RWPE2 (cell line): Measurements from ENCODE around the gene GABRA4.
A peak's percentile ranks its signal among the peaks of the same experiment; 100 is the strongest.

Experiments used
- ATAC-seq: fragments of 200-7000 bp; cut with Tn5 transposase; 3 replicates; pipeline ENCODE4 v1.9.1; 2021; ENCODE audit warnings: low read depth
- DNase-seq: peaks from one replicate; pipeline ENCODE4 v3.0.0-alpha.2; 2020; ENCODE audit warnings: low spot score
- H3K27ac ChIP-seq: fragments of 450-650 bp; 2 replicates; pipeline ENCODE4 v1.5.1; 2017; ENCODE audit warnings: mild to moderate bottlenecking; ENCODE audit not compliant: poor library complexity, severe bottlenecking
- H3K27me3 ChIP-seq: fragments of 250-450 bp; sonication (Bioruptor Pico); 2 replicates; pipeline ENCODE4 v1.5.1; 2021; ENCODE audit warnings: mild to moderate bottlenecking, moderate library complexity; ENCODE audit not compliant: insufficient read depth, poor library complexity, severe bottlenecking
- H3K36me3 ChIP-seq: fragments of 250-450 bp; sonication (Bioruptor Pico); 2 replicates; pipeline ENCODE4 v1.5.1; 2020; ENCODE audit warnings: low read depth, mild to moderate bottlenecking, moderate library complexity
- H3K4me1 ChIP-seq: fragments of 250-450 bp; sonication (Bioruptor Pico); 2 replicates; pipeline ENCODE4 v1.5.1; 2021; ENCODE audit warnings: mild to moderate bottlenecking, moderate library complexity; ENCODE audit not compliant: insufficient read depth, poor library complexity, severe bottlenecking
- H3K4me3 ChIP-seq: fragments of 250-450 bp; sonication (Bioruptor Pico); 2 replicates; pipeline ENCODE4 v1.5.1; 2021; ENCODE audit warnings: mild to moderate bottlenecking, moderate library complexity; ENCODE audit not compliant: severe bottlenecking
- H3K9me3 ChIP-seq: fragments of 250-450 bp; sonication (Bioruptor Pico); 2 replicates; pipeline ENCODE4 v1.5.1; 2021; ENCODE audit warnings: mild to moderate bottlenecking, moderate library complexity; ENCODE audit not compliant: severe bottlenecking
- CTCF ChIP-seq: fragments of 450-650 bp; IDR thresholded peaks from one replicate; pipeline ENCODE4 v1.5.1; 2017; ENCODE audit warnings: mild to moderate bottlenecking, moderate library complexity; ENCODE audit not compliant: poor library complexity, severe bottlenecking

Gene GABRA4

DNA sequence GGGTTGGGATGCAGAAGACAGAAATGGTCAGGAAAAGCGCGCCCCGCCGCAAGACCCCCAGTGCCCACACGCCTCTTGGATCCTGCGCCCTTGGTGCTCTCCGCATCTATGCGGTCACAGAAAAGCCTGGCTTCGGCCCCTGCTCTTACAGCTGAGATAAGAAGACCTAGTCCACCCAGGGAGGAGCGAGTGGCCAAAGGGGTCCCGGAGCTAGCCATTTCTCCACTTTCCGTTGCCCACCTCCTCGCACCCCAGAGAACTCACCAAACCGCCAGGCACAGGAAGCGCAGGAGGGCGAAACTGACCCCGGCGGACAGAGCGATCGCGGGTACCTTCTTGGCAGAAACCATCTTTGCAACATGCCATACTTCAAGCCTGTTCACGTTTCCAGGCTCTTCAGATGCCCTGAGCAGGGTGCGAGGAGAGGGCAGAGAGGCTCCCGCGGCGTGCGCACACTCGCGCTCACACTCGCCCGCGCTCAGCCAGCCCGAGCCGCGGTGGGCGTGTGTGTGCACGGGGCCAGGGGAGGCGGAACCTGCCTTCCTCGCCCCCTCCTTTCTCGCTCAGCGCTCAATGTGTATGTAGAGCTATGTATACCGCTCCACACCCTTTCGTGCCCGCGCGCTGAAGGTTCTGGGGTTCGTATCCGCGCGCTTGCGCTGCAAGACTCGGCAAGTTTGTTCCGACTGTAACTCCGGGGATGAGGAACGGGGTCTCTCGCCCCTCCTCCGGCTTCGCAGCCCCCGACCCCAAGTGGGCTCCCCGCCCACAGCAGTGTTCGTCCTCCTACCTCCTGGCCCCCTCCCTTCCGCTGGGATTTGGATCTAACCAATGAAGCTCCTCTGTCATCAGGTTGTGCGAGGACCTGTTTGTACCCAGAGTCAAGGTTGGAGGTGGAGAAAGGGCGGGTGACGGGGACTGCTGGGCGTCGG, at the start of gene GABRA4:
GABRA4 (minus strand) TSS at position 507 of the 932 bp plus-strand sequence; CDS start at position 350, 157 bp downstream.
- H3K27me3 ChIP-seq, result peaks cover 58% of the 10 kb centered on the region
- no peaks in the 10 kb centered on the region for H3K4me1 ChIP-seq
- H3K36me3 ChIP-seq, result no peaks in the 10 kb centered on the region
- DNase-seq (peak; percentile 42), ATAC-seq (peak; percentile 35; the same call in 2 of the 3 replicates)
- H3K27ac ChIP-seq, result no peak within 1 kb of the TSS
- H3K9me3 ChIP-seq, result no peaks in the 10 kb centered on the region
- no peak for TF ChIP-seq CTCF
- H3K4me3 ChIP-seq, result no peak within 1 kb of the TSS

GRCh38 chr4:47040828-47041227, 47.4 kb upstream of the GABRA4 start:
- ATAC-seq, result no peak
- Histone ChIP-seq H3K27me3 (peaks cover 31% of the 10 kb centered on the region), H3K4me3 (no peak overlapping the region), H3K36me3 (no peaks in the 10 kb centered on the region), H3K4me1 (no peaks in the 10 kb centered on the region), H3K9me3 (no peaks in the 10 kb centered on the region), H3K27ac (no peak overlapping the region)
- no peak for TF ChIP-seq CTCF
- DNase-seq, result no peak

GRCh38 chr4:47038263-47038662, 44.9 kb upstream of the GABRA4 start:
- DNase-seq (no peak), ATAC-seq (no peak)
- TF ChIP-seq CTCF, result no peak
- Histone ChIP-seq H3K4me3 (no peak overlapping the region), H3K36me3 (no peaks in the 10 kb centered on the region), H3K9me3 (no peaks in the 10 kb centered on the region), H3K27ac (no peak overlapping the region), H3K4me1 (no peaks in the 10 kb centered on the region), H3K27me3 (peaks cover 49% of the 10 kb centered on the region)

DNA sequence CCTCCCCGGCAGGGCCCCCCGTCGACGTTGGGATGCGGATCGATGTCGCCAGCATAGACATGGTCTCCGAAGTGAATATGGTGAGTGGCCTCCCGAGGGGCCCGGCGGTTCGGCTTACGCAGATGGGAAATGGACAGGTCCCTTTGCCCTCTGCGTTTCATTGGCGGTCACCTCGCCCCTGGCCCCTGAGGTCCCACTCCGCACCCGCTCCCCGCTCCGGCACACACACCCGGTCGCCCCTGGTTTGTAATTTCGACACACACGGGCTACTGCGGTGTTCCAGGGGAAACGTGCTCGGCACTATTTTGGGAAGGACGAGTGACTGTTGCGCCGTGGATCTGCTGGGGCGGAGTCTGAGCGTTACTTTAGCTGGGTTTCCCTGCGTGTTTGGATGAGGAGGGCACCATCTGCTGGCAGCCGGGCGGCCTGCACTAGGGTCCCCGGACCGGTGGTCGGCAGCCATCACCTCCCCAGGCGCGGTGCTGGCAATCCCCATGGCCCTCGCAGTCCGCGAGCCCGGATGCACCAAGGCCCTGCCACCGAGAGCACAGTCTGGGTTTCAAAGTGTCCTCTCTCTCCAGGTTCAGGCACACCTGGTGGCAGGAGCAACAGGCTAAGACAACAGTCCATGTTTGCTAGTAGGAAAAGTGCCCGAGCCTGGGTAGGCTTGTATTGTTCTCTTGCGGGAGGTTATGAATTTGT, 39.2 kb upstream of the GABRA4 start:
- DNase-seq, result peak; percentile 38
- no peak overlapping the region for H3K27ac ChIP-seq
- ATAC-seq, result peak; percentile 81
- no peaks in the 10 kb centered on the region for H3K36me3 ChIP-seq
- TF ChIP-seq CTCF, result peak; percentile 71
- H3K4me1 ChIP-seq, result no peaks in the 10 kb centered on the region
- H3K27me3 ChIP-seq, result peaks cover 68% of the 10 kb centered on the region
- H3K4me3 ChIP-seq, result peak overlapping the region; percentile 9
- H3K9me3 ChIP-seq, result no peaks in the 10 kb centered on the region
